IPS-20b (cell line): ENCODE data around the gene FLT4.
A peak's percentile ranks its signal among the peaks of the same experiment; 100 is the strongest.
"Not testable (repeated sequence)": the region's sequence is repeated elsewhere in the genome, so short reads cannot be mapped to it uniquely, and the experiment has no call there.

Experiments used
- H3K27ac ChIP-seq: one replicate; pipeline ENCODE4 v1.5.1; 2013; ENCODE audit warnings: low read length
- H3K27me3 ChIP-seq: 2 replicates; pipeline ENCODE4 v1.6.1; 2013; ENCODE audit warnings: mild to moderate bottlenecking, low read length, inconsistent platforms; ENCODE audit not compliant: insufficient read depth
- H3K36me3 ChIP-seq: 2 replicates; pipeline ENCODE4 v1.6.1; 2013; ENCODE audit warnings: low read depth, mild to moderate bottlenecking, inconsistent platforms, low read length, moderate library complexity; ENCODE audit not compliant: insufficient read depth
- H3K4me1 ChIP-seq: 2 replicates; pipeline ENCODE4 v1.6.1; 2013; ENCODE audit warnings: mild to moderate bottlenecking, control low read depth, inconsistent platforms, low read length, moderate library complexity; ENCODE audit not compliant: insufficient read depth
- H3K4me3 ChIP-seq: 2 replicates; pipeline ENCODE4 v1.5.1; 2013; ENCODE audit warnings: mild to moderate bottlenecking, low read length, inconsistent platforms
- H3K9ac ChIP-seq: 2 replicates; pipeline ENCODE4 v1.6.1; 2013; ENCODE audit warnings: low read depth, mild to moderate bottlenecking, inconsistent platforms, low read length, moderate library complexity
- H3K9me3 ChIP-seq: 2 replicates; pipeline ENCODE4 v1.6.1; 2013; ENCODE audit warnings: mild to moderate bottlenecking, low read depth, low read length, inconsistent platforms; ENCODE audit not compliant: insufficient read depth

The FLT4 gene

GRCh38 chr5:180649297-180650039 lies at the start of gene FLT4:
FLT4 (minus strand) TSS chr5:180649600; CDS start chr5:180649545, 55 bp downstream.
- no peak within 1 kb of the TSS for H3K9ac ChIP-seq
- H3K36me3 ChIP-seq, result no peaks in the 10 kb centered on the region
- H3K9me3 ChIP-seq, result no peaks in the 10 kb centered on the region
- peaks cover 77% of the 10 kb centered on the region for H3K27me3 ChIP-seq
- H3K4me3 ChIP-seq, result peak within 1 kb of the TSS; percentile 69
- H3K4me1 ChIP-seq, result no peaks in the 10 kb centered on the region; the same call in 1 of the 2 replicates
- no peak within 1 kb of the TSS for H3K27ac ChIP-seq

DNA sequence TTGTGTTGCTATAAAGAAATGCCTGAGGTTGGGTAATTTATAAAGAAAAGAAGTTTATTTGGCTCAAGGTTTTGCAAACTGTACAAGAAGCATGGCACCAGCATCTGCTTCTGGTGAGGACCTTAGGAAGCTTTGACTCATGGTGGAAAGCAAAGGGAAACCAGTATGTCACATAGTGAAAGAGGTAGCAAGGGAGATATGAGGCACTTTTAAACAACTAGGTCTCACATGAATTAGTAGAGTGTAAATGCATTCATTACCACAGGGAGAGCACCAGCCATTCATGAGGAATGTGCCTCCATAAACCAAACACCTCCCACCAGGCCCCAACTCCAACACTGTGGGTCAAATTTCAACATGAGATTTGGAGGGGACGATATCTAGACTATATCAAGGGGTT lies 49.6 kb upstream of the FLT4 start:
- Histone ChIP-seq H3K27me3 (no peaks in the 10 kb centered on the region), H3K4me3 (no peak overlapping the region), H3K9ac (no peak overlapping the region), H3K27ac (no peak overlapping the region), H3K4me1 (no peaks in the 10 kb centered on the region; the same call in 1 of the 2 replicates), H3K36me3 (no peaks in the 10 kb centered on the region), H3K9me3 (no peaks in the 10 kb centered on the region)

DNA sequence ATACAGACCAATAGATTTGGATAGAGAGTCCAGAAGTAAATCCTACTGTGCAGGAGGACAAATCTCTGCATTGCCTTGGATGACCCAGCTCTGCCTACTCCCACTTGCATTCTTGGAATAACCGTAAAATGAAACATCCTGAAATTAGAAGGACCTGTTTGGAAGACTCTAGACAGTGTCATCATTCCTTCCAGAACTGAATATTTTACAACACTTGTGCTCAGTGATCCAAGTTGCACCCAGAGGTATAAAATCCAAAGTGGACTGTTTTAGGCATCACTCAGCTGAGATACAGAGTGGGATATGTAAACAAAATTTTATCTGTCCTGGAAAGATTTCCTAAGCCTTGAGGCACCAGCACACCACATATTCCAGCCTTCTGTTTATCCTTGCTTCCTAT lies 46.7 kb upstream of the FLT4 start:
- Histone ChIP-seq H3K27me3 (no peaks in the 10 kb centered on the region), H3K4me3 (no peak overlapping the region), H3K4me1 (no peaks in the 10 kb centered on the region; the same call in 1 of the 2 replicates), H3K27ac (no peak overlapping the region), H3K36me3 (no peaks in the 10 kb centered on the region), H3K9ac (no peak overlapping the region), H3K9me3 (no peaks in the 10 kb centered on the region)

- no peaks in the 10 kb centered on the region for H3K27me3 ChIP-seq
- H3K27ac ChIP-seq, result no peak overlapping the region
Observed at GRCh38 chr5:180692429-180692828, 43.0 kb upstream of the FLT4 start.

DNA sequence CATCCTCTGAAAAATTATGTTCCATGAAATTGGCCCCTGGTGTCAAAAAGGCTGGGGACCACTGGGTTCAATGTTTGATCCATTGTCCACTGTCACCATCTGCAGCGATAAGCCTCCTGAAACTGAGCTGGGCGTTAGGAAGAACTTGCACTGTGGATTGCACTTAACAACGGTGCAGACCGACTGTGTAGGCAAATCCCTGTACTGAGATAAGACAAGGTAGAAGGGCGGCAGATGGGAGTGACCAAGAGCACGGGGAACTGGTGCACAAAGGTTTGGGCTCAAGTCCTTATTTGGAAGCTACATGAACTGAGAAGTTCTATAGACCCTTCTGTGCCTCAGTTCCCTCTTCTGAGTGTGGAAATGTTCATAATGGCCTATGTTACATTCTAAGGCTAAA lies 41.6 kb upstream of the FLT4 start:
- Histone ChIP-seq H3K36me3 (no peaks in the 10 kb centered on the region), H3K9ac (no peak overlapping the region), H3K27ac (no peak overlapping the region), H3K4me3 (no peak overlapping the region), H3K9me3 (no peaks in the 10 kb centered on the region), H3K27me3 (no peaks in the 10 kb centered on the region), H3K4me1 (peaks cover 13% of the 10 kb centered on the region; the same call in 1 of the 2 replicates)

More at GRCh38 chr5:180692429-180692828, 43.0 kb upstream of the FLT4 start:
- Histone ChIP-seq H3K36me3 (no peaks in the 10 kb centered on the region), H3K4me3 (no peak overlapping the region), H3K4me1 (peaks cover 13% of the 10 kb centered on the region; the same call in 1 of the 2 replicates), H3K9me3 (no peaks in the 10 kb centered on the region), H3K9ac (no peak overlapping the region)

DNA sequence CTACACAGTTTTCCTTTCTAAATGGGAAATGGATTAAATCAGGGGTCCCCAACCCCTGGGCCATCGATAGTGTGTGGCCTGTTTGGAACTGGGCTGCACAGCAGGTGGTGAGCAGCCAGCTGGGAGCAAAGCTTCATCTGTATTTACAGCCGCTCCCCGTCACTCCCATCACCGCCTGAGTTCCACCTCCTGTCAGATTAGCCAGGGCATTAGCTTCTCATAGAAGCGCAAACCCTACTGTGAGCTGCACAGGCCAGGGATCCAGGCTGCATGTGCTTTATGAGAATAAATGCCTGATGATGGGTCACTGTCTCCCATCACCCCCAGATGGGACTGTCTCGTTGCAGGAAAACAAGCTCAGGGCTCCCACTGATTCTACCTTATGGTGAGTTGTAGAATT lies 41.2 kb upstream of the FLT4 start:
- no peaks in the 10 kb centered on the region for H3K9me3 ChIP-seq
- peaks cover 13% of the 10 kb centered on the region; the same call in 1 of the 2 replicates for H3K4me1 ChIP-seq
- no peaks in the 10 kb centered on the region for H3K36me3 ChIP-seq
- H3K4me3 ChIP-seq, result no peak overlapping the region
- no peaks in the 10 kb centered on the region for H3K27me3 ChIP-seq
- H3K9ac ChIP-seq, result no peak overlapping the region
- H3K27ac ChIP-seq, result no peak overlapping the region

- no peaks in the 10 kb centered on the region for H3K36me3 ChIP-seq
- H3K4me1 ChIP-seq, result peaks cover 13% of the 10 kb centered on the region; the same call in 1 of the 2 replicates
- no peak overlapping the region for H3K9ac ChIP-seq
- no peak overlapping the region for H3K27ac ChIP-seq
- H3K4me3 ChIP-seq, result no peak overlapping the region
- no peaks in the 10 kb centered on the region for H3K9me3 ChIP-seq
- H3K27me3 ChIP-seq, result no peaks in the 10 kb centered on the region
Observed at GRCh38 chr5:180689775-180690174, 40.4 kb upstream of the FLT4 start.

DNA sequence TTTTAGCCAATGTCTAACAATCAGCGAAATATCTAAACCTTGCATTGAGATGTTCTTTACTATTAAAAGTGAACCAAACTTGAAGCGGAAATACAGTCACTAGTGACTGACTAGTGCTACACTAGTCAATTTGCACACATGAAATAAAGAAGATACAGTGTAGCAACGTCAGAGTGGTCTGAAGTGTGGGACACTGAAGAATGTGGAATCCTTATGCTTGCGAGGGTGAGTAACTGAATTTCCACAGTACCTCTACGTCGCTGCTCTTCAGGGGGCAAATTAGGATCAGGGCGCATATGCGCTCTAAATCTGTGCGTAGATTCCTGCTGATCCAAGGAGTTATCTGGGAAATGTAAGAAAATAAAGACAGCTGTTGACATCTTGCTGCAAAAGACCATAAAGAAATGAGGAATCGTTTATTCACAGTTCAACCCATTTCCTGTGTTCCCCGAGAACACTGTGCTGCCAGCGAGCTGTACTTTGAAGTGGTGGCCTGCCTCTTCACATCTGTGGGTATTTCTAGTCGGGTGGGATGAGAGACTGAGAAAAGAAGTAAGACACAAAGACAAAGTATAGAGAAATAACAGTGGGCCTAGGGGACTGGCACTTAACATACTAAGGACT lies 39.8 kb upstream of the FLT4 start:
- H3K36me3 ChIP-seq, result no peaks in the 10 kb centered on the region
- H3K9ac ChIP-seq, result no peak overlapping the region
- no peaks in the 10 kb centered on the region for H3K9me3 ChIP-seq
- peaks cover 13% of the 10 kb centered on the region; the same call in 1 of the 2 replicates for H3K4me1 ChIP-seq
- 0 out of 2 replicates have a peak overlapping the region, but pooled peaks have one; percentile 15 for H3K4me3 ChIP-seq
- H3K27ac ChIP-seq, result no peak overlapping the region
- H3K27me3 ChIP-seq, result no peaks in the 10 kb centered on the region

- Histone ChIP-seq H3K27ac (no peak overlapping the region), H3K27me3 (no peaks in the 10 kb centered on the region), H3K4me1 (peaks cover 13% of the 10 kb centered on the region; the same call in 1 of the 2 replicates), H3K9ac (no peak overlapping the region), H3K36me3 (no peaks in the 10 kb centered on the region), H3K9me3 (no peaks in the 10 kb centered on the region), H3K4me3 (no peak overlapping the region)
Observed at GRCh38 chr5:180688330-180689070, 39.1 kb upstream of the FLT4 start.

- peaks cover 13% of the 10 kb centered on the region; the same call in 1 of the 2 replicates for H3K4me1 ChIP-seq
- not testable (repeated sequence) for H3K9ac ChIP-seq, H3K27ac ChIP-seq, H3K27me3 ChIP-seq, H3K9me3 ChIP-seq, H3K4me3 ChIP-seq, H3K36me3 ChIP-seq
Observed at GRCh38 chr5:180686799-180687198, 37.4 kb upstream of the FLT4 start.

DNA sequence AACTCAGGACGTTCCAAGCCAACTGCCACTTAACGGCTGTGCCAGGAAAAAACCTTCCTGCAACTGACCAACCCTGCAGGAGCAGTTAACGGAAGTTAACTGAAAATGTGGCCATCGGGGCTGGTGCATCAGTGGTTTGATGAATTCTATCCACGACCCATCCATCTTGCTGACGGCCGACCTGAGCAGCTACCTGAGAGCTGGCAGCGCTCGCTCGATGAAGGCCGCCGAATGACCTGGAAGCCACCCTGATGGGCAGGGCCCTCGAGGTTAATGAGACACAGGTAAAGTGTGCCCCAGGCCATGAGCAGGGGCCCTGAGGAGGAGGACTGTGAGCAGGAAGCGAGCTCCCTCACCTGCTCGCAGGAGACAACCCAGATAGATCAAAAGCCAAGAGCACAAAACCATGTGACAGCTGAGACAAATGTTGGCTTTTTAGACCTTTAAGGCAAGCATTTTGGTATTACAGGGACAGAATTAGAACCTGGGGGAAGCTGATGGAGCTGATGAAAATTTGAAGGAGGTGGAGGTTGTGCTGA lies 35.3 kb upstream of the FLT4 start:
- no peak overlapping the region for H3K9ac ChIP-seq
- no peak overlapping the region for H3K4me3 ChIP-seq
- no peak overlapping the region for H3K27ac ChIP-seq
- peaks cover 13% of the 10 kb centered on the region; the same call in 1 of the 2 replicates for H3K4me1 ChIP-seq
- no peaks in the 10 kb centered on the region for H3K27me3 ChIP-seq
- no peaks in the 10 kb centered on the region for H3K36me3 ChIP-seq
- H3K9me3 ChIP-seq, result no peaks in the 10 kb centered on the region
